A673 (cell line): ENCODE data around the gene RAB11FIP3.

Source experiments
- EZH2 ChIP-seq: fragments of 200-600 bp; sonication (generic); IDR thresholded peaks from 2 replicates; pipeline ENCODE4 v1.6.1; 2017; ENCODE audit warnings: borderline replicate concordance, low read depth, mild to moderate bottlenecking, mixed read lengths, antibody characterized with exemption, low read length; ENCODE audit not compliant: poor library complexity, severe bottlenecking
- TF ChIP-seq, protein P1 (sequence below): fragments of 300-800, 200-600 bp; sonication (generic); conservative IDR thresholded peaks from 2 replicates; pipeline ENCODE4 v1.5.1; 2017; ENCODE audit warnings: low read depth, mild to moderate bottlenecking, antibody characterized with exemption, low read length, moderate library complexity, mixed read lengths

DNA sequence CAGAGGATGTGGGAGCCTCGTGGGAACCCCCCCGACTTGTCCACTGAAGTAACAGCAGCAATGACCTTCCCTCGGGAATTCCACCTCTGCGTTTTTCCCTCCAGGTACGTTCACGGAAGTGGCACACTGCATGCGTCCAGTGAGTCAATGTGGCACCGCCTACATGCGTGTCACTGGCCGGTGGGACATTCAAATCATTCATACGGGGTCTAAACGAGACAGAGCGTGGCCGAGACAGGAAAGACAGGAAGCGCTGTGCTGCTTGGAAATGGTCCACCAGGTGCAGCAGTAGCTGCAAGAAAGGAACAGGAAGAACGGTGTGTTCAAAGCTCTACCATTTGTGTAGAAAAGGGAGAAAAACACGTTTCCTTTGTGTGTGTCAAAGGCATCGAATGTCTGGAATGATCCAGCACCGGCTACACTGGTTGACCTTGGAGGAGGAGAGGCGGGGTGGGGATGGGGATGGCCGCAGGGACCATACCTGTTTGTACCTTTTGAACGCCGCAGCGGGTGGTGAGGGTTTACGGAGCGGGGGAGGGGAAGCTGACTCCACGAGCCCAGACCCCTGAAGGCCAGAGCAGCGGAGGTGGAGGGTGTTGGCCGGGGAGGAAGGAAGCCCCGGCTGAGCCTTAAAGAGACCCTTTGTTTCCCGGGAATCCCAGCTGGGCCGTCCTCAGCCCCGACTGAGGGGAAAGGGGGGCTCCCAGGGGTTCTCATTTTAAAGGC is 42.0 kb upstream of the RAB11FIP3 start:
- TF ChIP-seq, protein P1, sequence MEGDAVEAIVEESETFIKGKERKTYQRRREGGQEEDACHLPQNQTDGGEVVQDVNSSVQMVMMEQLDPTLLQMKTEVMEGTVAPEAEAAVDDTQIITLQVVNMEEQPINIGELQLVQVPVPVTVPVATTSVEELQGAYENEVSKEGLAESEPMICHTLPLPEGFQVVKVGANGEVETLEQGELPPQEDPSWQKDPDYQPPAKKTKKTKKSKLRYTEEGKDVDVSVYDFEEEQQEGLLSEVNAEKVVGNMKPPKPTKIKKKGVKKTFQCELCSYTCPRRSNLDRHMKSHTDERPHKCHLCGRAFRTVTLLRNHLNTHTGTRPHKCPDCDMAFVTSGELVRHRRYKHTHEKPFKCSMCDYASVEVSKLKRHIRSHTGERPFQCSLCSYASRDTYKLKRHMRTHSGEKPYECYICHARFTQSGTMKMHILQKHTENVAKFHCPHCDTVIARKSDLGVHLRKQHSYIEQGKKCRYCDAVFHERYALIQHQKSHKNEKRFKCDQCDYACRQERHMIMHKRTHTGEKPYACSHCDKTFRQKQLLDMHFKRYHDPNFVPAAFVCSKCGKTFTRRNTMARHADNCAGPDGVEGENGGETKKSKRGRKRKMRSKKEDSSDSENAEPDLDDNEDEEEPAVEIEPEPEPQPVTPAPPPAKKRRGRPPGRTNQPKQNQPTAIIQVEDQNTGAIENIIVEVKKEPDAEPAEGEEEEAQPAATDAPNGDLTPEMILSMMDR: no peak
- no peak for TF ChIP-seq EZH2
